Peyer's patch (tissue), 4 donors: ENCODE results near the gene CPT1C.

Experiments used
- POLR2A ChIP-seq, 2 donors: fragments of 450-650 bp; IDR thresholded peaks; one replicate each; pipeline ENCODE4 v1.5.1; 2017; ENCODE audit warnings: antibody characterized with exemption in 2 of 2, mild to moderate bottlenecking in 2 of 2, moderate library complexity in 2 of 2
- TF ChIP-seq, protein P1 (sequence below), 6 experiments: fragments of 450-650 bp in 4 of 6; fragments of 200-600 bp in 2 of 6; sonication (generic) in 1 of 6; IDR thresholded peaks; one replicate each; pipeline ENCODE4 v1.5.1; 2017 to 2019; ENCODE audit warnings: antibody characterized with exemption in 6 of 6, mild to moderate bottlenecking in 3 of 6, moderate library complexity in 1 of 6

DNA sequence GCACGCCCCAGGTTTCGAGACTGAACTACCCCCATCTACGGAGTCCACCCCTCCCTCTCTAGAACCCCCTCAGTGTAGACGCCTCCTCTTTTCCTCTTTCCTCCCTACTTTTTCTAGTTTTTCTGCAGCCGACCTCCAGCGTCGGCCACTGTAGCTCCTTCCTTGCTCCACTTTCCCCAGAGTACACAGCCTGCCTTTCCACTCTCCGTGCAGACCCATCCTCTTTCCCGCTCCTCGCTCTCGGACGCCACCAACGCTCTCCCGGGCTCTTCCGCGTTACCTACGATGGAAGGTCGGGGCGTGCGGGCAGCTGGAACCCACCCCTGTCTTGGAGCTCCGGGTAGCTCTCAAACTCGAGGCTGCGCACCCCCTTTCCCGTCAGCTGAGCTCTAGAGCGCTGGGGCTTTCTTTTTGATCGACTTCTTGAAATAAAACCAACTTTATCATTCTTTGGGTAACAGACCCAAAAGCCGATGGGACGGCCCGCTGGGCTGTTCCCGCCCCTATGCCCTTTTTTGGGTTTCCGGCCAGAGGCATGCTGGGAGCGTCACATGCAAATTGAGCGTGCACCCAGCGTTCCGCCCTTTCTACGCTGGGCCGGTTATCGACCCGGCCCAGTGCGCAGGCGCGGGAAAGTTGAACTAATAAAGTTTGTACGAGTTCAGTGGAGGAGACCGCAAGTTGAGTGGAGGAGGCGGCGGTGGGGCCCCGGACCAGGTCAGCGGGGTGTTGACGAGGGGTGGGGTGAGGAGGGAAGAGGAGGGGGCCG lies 25.4 kb upstream of the CPT1C start, which contains the start of the genes BCL2L12 and IRF3:
- TF ChIP-seq, protein P1, sequence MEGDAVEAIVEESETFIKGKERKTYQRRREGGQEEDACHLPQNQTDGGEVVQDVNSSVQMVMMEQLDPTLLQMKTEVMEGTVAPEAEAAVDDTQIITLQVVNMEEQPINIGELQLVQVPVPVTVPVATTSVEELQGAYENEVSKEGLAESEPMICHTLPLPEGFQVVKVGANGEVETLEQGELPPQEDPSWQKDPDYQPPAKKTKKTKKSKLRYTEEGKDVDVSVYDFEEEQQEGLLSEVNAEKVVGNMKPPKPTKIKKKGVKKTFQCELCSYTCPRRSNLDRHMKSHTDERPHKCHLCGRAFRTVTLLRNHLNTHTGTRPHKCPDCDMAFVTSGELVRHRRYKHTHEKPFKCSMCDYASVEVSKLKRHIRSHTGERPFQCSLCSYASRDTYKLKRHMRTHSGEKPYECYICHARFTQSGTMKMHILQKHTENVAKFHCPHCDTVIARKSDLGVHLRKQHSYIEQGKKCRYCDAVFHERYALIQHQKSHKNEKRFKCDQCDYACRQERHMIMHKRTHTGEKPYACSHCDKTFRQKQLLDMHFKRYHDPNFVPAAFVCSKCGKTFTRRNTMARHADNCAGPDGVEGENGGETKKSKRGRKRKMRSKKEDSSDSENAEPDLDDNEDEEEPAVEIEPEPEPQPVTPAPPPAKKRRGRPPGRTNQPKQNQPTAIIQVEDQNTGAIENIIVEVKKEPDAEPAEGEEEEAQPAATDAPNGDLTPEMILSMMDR (IDR thresholded peaks at IDR 0.05) = peak in 2 of 6 experiments; percentile 4 to 7
- TF ChIP-seq POLR2A (IDR thresholded peaks at IDR 0.05) = peak; percentile 61 to 69
